Lower leg skin (tissue), 4 donors: ENCODE measurements around the gene GHSR. TPM values are rescaled to one million over a fixed set of nuclear protein-coding genes. Genes with fewer than 3 reads are reported as not detected.

Source experiments
- DNase-seq, 2 donors: peaks; one replicate each; pipeline ENCODE4 v3.0.0-alpha.2; 2019; ENCODE audit warnings: low spot score in 2 of 2
- H3K4me3 ChIP-seq: fragments of 200-600 bp; sonication (generic); 2 replicates; pipeline ENCODE4 v1.5.1; 2017; ENCODE audit warnings: mild to moderate bottlenecking, low read depth; ENCODE audit not compliant: poor library complexity, severe bottlenecking
- POLR2A ChIP-seq, 2 donors: fragments of 450-650 bp; IDR thresholded peaks; one replicate each; pipeline ENCODE4 v1.6.1; 2016 to 2017; ENCODE audit warnings: antibody characterized with exemption in 2 of 2, mild to moderate bottlenecking in 1 of 2, moderate library complexity in 1 of 2
- WGBS, 2 donors: methylation state at CpG; one replicate each; pipeline ENCODE4 v1.1.5; 2018; 5-methylcytosine and 5-hydroxymethylcytosine counted together
- intact Hi-C: fragments of 100-400 bp; cut with DNase I; formaldehyde crosslinking; loops from one replicate; pipeline ENCODE4 v1.15.0; 2023; ENCODE audit warnings: low total_unique reads
- total RNA-seq, 4 donors: library from RNA; depleted of rRNA; stranded (reverse); fragments of >200 nt; gene quantifications; one replicate each; pipeline ENCODE4 v1.1.0, GENCODE V29; 2016
- TF ChIP-seq, protein P1 (sequence below), 3 donors: fragments of 450-650 bp; IDR thresholded peaks; one replicate each; pipeline ENCODE4 v1.5.1; 2016; ENCODE audit warnings: antibody characterized with exemption in 3 of 3, mild to moderate bottlenecking in 3 of 3, moderate library complexity in 2 of 3

The GHSR gene
- total RNA-seq, 4 donors from 2014 or later: not detected

DNA sequence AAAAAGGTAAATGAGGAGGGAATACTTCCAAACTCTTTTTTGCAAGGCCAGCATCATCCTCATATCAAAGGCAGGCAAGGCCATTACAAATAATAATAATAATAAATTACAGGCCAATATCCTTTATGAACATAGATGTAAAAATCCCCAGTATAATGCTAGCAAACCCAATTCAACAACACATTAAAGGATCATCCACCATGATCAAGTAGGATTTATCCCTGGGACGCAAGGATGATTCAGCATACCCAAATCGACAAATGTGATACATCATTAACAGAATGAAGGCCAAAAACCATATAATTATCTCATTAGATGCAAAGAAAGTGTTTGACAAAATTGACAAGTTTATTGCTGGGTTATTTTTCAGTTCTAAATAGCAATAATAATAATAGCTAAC is 53.6 kb downstream of the GHSR start:
- WGBS, 2 donors: 92 to 97% methylated on average over 2 of the region's 2 CpGs
- intact Hi-C loops: no loop called here
- DNase-seq: no peak
- TF ChIP-seq POLR2A (IDR thresholded peaks at IDR 0.05): no peak
- TF ChIP-seq, protein P1, sequence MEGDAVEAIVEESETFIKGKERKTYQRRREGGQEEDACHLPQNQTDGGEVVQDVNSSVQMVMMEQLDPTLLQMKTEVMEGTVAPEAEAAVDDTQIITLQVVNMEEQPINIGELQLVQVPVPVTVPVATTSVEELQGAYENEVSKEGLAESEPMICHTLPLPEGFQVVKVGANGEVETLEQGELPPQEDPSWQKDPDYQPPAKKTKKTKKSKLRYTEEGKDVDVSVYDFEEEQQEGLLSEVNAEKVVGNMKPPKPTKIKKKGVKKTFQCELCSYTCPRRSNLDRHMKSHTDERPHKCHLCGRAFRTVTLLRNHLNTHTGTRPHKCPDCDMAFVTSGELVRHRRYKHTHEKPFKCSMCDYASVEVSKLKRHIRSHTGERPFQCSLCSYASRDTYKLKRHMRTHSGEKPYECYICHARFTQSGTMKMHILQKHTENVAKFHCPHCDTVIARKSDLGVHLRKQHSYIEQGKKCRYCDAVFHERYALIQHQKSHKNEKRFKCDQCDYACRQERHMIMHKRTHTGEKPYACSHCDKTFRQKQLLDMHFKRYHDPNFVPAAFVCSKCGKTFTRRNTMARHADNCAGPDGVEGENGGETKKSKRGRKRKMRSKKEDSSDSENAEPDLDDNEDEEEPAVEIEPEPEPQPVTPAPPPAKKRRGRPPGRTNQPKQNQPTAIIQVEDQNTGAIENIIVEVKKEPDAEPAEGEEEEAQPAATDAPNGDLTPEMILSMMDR (IDR thresholded peaks at IDR 0.05): no peak
- no peak overlapping the region for H3K4me3 ChIP-seq

Other genes starting within 250 kb of the GHSR start
- 10 to 100 TPM; 57.5 to 75.2 (median 68.4) TPM for gene TNFSF10, start 75.0 kb upstream of the GHSR start, total RNA-seq